Activated B cell treated with CpG ODN at 0.5 μM for 24 hours (primary cell): ENCODE measurements around the gene ADGRG6. TPM values are rescaled to one million over a fixed set of nuclear protein-coding genes. Genes with fewer than 3 reads are reported as not detected.

ENCODE experiments used
- ATAC-seq: fragments of 200-7000 bp; cut with Tn5 transposase; one replicate; pipeline ENCODE4 v1.10.0; 2021; ENCODE audit warnings: low read depth, mild to moderate bottlenecking, moderate library complexity
- CTCF ChIA-PET: fragments of 350-600 bp; sonication (Branson Sonifier 250); formaldehyde crosslinking; loops from one replicate; lab custom pipeline; 2021; ENCODE audit warnings: antibody characterized with exemption; lab: Charles Lee
- POLR2A ChIA-PET: fragments of 350-600 bp; sonication (Branson Sonifier 250); formaldehyde crosslinking; loops from one replicate; lab custom pipeline; 2021; ENCODE audit warnings: antibody characterized with exemption; lab: Charles Lee
- DNase-seq: peaks from one replicate; pipeline ENCODE4 v3.0.0; 2022
- H3K27ac Mint-ChIP-seq: one replicate; pipeline ENCODE4 v1.8.0; 2020; ENCODE audit warnings: mixed read lengths
- H3K27me3 Mint-ChIP-seq: one replicate; pipeline ENCODE4 v1.8.0; 2021; ENCODE audit warnings: mixed read lengths
- H3K36me3 Mint-ChIP-seq: one replicate; pipeline ENCODE4 v1.8.0; 2021; ENCODE audit warnings: low read depth, mixed read lengths
- H3K4me1 Mint-ChIP-seq: one replicate; pipeline ENCODE4 v1.8.0; 2021; ENCODE audit warnings: mixed read lengths
- H3K4me3 Mint-ChIP-seq: one replicate; pipeline ENCODE4 v1.8.0; 2020; ENCODE audit warnings: mild to moderate bottlenecking, mixed read lengths
- H3K9me3 Mint-ChIP-seq: one replicate; pipeline ENCODE4 v1.8.0; 2020; ENCODE audit warnings: mixed read lengths
- CTCF ChIP-seq: fragments of 200-600 bp; IDR thresholded peaks from one replicate; pipeline ENCODE4 v1.8.0; 2022; ENCODE audit warnings: antibody characterized with exemption, mild to moderate bottlenecking
- intact Hi-C: fragments of 100-400 bp; cut with micrococcal nuclease; formaldehyde crosslinking; loops from one replicate; pipeline ENCODE4 v1.15.1; 2024
- total RNA-seq: library from RNA; stranded (reverse); gene quantifications from 2 replicates; pipeline ENCODE4 v1.2.3, GENCODE V29; 2022

ADGRG6 gene
- total RNA-seq, 1 donor from 2014 or later, result not detected

- no peak overlapping the region for H3K4me3 Mint-ChIP-seq
- H3K27ac Mint-ChIP-seq, result no peak overlapping the region
- no peak for TF ChIP-seq CTCF
- CTCF ChIA-PET, result interaction anchor here (0.5 kb wide), 1 partner anchor 13 kb away, joined by 3 read pairs; no protein-coding TSS in a partner anchor
- H3K4me1 Mint-ChIP-seq, result no peaks in the 10 kb centered on the region
- ATAC-seq (no peak), DNase-seq (no peak)
- no peaks in the 10 kb centered on the region for H3K9me3 Mint-ChIP-seq
- H3K27me3 Mint-ChIP-seq, result no peaks in the 10 kb centered on the region
- H3K36me3 Mint-ChIP-seq, result no peaks in the 10 kb centered on the region
- intact Hi-C loops, result no loop called here
- POLR2A ChIA-PET, result no interaction called here
These were observed 74.3 kb downstream of the ADGRG6 start for GRCh38 chr6:142376115-142376514.

GRCh38 chr6:142376800-142377496, 75.1 kb downstream of the ADGRG6 start:
- no peak overlapping the region for H3K4me3 Mint-ChIP-seq
- H3K9me3 Mint-ChIP-seq, result no peaks in the 10 kb centered on the region

GRCh38 chr6:142377497-142377848, 75.7 kb downstream of the ADGRG6 start:
- ChIA-PET CTCF (no interaction called here), POLR2A (no interaction called here)
- no peak for ATAC-seq
- intact Hi-C loops, result no loop called here
- H3K4me3 Mint-ChIP-seq, result no peak overlapping the region
- H3K9me3 Mint-ChIP-seq, result no peaks in the 10 kb centered on the region
- no peak overlapping the region for H3K27ac Mint-ChIP-seq
- H3K4me1 Mint-ChIP-seq, result no peaks in the 10 kb centered on the region
- TF ChIP-seq CTCF, result no peak
- H3K27me3 Mint-ChIP-seq, result no peaks in the 10 kb centered on the region
- no peak for DNase-seq
- no peaks in the 10 kb centered on the region for H3K36me3 Mint-ChIP-seq

More at GRCh38 chr6:142376800-142377496, 75.1 kb downstream of the ADGRG6 start:
- DNase-seq (no peak), ATAC-seq (no peak)
- CTCF ChIA-PET, result no interaction called here
- POLR2A ChIA-PET, result no interaction called here
- Mint-ChIP-seq H3K4me1 (no peaks in the 10 kb centered on the region), H3K36me3 (no peaks in the 10 kb centered on the region), H3K27me3 (no peaks in the 10 kb centered on the region), H3K27ac (no peak overlapping the region)
- intact Hi-C loops, result no loop called here
- no peak for TF ChIP-seq CTCF

- CTCF ChIA-PET, result no interaction called here
- Mint-ChIP-seq H3K27me3 (no peaks in the 10 kb centered on the region), H3K27ac (no peak overlapping the region), H3K4me3 (no peak overlapping the region), H3K36me3 (no peaks in the 10 kb centered on the region), H3K9me3 (no peaks in the 10 kb centered on the region), H3K4me1 (no peaks in the 10 kb centered on the region)
- POLR2A ChIA-PET, result no interaction called here
- ATAC-seq (no peak), DNase-seq (no peak)
- intact Hi-C loops, result no loop called here
- TF ChIP-seq CTCF, result no peak
These were observed 76.5 kb downstream of the ADGRG6 start for GRCh38 chr6:142378138-142378875.

GRCh38 chr6:142380626-142381025, 78.8 kb downstream of the ADGRG6 start:
- Mint-ChIP-seq H3K27ac (no peak overlapping the region), H3K9me3 (no peaks in the 10 kb centered on the region), H3K27me3 (peaks cover 2% of the 10 kb centered on the region), H3K36me3 (no peaks in the 10 kb centered on the region), H3K4me3 (no peak overlapping the region), H3K4me1 (no peaks in the 10 kb centered on the region)
- DNase-seq, result no peak
- CTCF ChIA-PET, result no interaction called here
- POLR2A ChIA-PET, result no interaction called here
- ATAC-seq, result no peak
- TF ChIP-seq CTCF, result no peak
- intact Hi-C loops, result no loop called here
